RKO (cell line): ENCODE results near the gene KIAA0040.

Source experiments
- DNase-seq: peaks from one replicate; pipeline ENCODE4 v3.0.0-alpha.2; 2016; ENCODE audit warnings: low spot score

KIAA0040 gene

DNA sequence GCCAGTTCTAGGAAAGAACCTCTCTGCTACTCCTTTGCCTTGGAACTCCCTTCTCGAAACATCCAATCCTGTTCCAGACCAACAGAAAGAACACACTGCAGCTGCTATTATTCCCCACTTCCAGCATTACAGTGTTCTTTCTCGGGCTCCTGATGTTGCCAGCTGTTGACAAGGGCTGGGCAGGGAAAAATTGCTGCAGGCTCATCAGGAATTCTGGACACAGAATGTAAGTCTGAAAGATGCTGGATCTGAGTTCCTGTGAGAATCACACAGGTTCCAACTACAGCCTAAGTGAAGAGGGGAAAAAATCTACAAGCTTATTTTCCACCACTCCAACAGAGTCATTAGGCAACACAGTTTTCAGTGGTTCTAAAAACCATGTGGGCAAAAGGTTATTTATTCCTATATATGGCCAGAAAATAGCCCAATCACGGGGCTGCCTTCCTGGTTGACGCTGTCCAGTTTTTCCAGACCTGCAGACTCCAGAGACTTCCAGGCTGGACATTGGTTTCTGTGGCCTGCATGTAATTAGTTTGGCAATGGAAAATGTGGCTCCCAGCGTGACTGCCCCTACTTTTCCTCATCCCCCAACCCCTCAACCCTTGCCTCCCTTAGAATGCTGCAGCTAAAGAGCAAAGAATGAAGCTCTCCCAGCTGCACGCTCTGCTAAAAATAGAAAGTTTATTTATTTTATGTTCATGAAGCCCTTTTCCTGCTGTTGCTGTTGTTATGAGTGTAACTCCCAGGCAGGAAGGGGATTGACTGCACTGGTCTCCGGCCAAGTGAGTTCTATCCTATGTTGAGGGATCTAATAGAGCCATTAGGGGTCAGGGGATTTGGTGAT lies 8.3 kb upstream of the KIAA0040 start:
- DNase-seq = no peak

DNA sequence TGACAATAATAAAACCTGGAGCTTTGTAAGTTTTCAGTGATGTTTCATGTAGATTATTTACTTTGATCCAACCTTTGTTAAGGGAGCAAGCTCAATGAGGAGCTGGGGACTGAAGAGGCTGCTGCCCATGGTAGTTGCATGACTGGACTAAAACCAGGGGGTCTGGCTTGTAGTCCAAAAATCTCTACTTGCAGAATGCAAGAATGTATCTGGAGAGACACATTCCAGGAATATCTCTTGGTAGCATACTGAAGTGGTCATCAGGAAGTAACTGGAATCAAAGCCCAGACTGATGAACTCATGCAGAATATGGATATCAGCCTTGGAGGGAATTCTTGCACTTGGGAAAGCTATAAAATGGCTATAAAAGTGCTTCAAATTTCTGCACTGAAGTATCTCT lies 5.8 kb upstream of the KIAA0040 start:
- DNase-seq = no peak

DNA sequence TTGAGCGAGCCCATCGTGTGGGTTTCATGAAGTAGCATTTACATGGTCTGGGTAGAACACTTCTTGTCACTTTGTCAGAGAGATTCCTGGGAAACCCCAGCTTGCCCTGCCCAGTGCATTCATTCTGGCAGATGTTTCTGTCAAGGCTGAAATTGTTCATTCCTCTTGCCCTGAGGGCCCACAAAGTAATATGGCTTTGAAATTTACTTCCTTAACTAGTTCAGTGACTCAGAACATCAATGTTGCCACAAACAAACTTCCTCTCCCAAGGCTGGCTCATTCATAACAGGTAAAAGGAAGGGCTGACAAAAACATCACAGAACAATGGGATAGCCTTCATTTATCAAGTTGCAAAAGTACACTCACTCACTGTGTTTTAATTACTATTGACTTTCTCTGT lies 5.0 kb upstream of the KIAA0040 start:
- DNase-seq = no peak

DNA sequence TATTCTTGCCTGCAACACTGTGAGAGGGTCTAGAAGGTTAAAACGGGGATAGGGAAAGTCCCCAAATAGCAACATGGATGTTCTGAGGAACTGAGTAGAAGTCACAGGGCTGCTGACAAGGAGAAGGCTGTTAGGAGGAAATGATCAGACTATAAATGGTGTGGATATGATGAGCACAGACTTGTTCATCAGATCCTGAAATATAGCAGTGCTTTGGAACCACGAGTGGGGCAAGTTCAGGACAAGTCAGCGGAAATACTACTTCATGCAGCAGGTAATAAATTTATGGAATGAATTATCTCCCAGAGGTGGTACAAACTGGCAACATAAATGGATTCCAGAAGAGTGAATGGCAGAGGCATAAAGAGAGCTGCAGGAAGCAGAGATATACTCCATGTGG lies 3.2 kb upstream of the KIAA0040 start:
- no peak for DNase-seq

DNA sequence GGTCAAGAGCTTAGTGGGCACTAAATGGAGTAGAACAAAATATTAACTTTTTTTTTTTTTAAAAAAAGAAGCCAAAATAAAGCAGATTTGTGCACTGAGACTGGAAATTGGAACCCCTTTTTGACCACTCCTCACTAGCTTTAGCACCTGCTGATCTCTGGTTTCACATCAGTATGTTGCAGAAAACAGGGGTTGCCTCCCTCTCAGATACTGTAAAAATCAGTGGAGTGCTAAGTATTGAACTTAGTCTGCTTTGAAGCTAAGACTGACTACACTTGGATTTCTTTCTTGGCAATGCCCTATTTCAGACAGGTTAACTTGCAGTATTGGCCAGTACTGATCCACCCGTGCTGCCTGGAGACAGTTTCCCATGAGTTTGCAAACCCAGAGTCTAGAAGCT lies 2.7 kb upstream of the KIAA0040 start:
- DNase-seq = no peak

DNA sequence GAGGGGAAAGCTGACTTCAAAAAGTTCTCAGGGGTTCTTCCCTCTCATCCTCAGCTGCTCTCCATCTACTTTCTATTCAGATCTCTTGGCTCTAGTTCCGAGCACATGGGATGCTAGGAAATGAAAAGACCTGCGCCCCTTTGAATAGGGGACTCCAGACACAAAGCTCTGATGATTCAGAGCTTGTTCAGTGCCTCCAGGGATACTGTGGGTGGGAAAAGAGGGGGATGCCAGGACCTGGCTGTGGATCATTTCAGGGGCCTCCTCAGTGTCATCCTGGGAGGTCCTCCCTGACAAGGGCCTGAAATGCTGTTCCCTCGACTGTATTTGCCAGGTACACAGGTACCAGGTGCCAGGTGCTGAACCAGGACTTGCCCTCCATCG lies 943 bp upstream of the KIAA0040 start:
- DNase-seq = peak; percentile 15

DNA sequence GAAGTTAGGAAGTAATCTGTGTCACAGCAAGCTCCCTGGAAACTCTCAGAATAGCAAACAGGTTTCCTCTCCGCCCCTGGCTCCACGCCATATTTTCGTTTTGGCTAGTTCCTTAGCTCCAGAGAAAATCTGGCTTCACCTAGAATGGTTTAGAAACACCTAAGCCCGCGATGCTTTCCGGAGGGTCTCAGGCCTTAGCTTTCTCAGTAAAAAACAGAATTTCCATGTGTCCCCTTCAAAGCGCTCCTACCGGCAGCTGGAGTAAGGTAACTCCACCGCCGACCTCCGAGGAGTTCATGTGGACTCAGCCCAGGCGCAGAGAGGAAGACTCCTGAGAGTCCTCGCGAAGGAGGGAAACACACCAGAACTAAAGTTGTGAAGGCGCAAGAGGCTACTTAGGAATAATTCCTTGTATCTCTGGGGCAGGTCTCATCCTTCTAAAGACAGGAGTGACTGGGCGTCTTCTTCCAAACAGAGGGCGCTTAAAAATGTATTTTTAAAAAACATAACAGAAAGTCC lies 406 bp downstream of the KIAA0040 start:
- DNase-seq = peak; percentile 24

DNA sequence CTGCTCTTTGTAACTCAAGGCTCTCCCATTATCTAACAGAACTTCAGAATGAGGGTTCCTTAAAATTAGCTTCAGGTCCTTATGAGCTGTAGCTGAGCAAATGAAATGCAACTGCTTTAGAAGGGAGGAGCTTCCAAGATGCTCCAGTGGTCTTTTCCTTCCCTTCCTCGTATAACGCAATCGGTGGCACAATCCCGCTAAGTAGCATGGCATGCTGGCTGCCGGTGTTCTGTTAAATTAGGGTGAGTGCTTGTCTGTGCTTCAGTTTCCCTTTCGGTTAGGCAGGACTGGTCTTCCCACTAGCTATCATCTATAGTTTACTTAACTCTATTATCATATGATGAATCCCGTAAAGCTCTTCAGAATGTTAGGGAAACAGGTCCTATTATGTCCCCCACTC lies 917 bp downstream of the KIAA0040 start:
- peak; percentile 13 for DNase-seq

DNA sequence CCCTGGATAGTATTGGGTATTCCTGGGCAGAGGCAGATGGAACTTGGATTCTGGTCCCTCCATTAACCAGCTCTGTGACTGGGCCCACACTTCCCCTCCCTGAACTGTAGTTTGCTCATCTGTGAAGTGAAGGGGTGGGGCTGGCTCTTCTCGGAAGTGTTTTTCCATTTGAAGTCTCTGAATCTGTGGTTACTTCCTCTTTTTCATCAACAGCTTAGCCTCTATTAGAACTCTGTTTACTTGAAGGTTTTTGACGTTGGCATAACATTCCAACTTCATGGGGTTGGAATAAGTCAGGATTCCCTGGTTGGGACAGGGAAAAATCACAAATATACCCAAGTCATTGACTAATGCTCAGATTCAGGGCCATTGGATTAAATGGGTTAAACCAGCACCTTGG lies 3.6 kb downstream of the KIAA0040 start:
- DNase-seq = no peak

DNA sequence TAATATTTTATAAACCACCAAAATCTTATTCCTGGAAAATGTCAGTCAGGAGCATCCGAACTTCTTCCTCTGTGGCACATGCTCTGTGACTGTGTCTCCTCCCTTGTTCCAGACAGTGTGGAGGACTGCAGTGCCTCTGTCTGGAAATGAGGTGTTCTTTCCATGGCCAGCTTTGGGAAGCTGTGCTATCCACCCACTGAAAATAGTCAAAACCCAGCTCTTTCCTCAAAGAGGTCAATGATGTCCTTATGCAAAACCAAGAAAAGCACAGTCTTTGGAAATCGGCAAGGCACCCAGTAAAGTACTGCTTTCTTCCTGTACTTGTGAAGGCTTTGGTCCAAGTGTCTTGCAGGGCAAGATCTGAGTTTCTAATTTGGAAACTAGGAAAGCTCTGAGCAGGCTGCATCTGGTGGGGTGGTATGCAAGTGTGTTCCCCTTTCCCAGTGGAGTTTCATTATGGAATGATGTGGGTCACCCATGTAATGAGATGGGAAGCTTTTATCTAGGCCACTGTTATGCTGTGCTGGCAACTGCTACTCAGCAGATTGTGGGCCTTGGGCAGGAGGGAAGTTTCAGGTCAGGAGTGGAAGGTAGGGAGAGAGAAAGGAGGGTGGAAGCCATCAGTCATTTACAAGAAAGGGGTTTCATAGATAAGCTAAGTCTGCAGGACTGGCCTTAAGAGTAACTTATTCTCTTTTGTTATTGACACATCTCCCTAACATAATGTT lies 6.0 kb downstream of the KIAA0040 start:
- no peak for DNase-seq

DNA sequence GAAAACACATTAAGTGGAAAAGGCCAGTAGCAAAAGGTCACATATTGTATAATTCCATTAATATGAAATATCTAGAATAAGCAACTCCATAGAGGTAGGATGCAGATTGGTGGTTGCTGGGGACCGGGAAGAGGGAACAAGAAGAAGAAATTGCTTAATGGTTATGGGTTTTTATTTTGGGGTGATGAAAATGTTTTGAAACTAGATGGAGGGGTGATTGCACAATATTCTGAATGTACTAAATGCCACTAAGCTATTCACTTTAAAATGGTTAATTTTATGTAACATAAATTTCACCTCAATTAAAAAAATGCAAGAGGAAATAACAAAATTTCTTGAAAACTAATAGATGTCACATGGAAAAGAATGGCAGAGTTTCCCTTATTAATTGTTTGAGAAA lies 6.7 kb downstream of the KIAA0040 start:
- no peak for DNase-seq

DNA sequence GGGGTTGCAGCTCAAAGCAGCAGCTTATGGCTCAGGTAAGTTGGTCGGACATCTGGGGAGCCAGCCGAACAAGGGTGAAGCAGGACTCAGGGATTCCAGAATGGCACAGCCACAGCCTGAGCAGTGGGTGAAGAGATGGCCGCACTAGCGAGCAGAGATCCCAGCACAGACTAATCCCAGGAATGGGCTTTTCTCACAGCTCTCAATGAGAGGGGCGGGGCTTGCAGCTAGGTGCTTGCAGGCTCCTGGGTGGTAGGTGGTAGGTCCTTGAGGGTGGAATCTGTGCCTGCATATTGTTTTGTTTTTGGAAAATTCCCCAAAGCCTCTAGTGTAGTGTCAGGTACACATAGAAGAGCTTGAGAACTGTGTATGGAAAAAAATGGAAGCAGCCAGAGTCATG lies 9.0 kb downstream of the KIAA0040 start:
- DNase-seq = no peak

DNA sequence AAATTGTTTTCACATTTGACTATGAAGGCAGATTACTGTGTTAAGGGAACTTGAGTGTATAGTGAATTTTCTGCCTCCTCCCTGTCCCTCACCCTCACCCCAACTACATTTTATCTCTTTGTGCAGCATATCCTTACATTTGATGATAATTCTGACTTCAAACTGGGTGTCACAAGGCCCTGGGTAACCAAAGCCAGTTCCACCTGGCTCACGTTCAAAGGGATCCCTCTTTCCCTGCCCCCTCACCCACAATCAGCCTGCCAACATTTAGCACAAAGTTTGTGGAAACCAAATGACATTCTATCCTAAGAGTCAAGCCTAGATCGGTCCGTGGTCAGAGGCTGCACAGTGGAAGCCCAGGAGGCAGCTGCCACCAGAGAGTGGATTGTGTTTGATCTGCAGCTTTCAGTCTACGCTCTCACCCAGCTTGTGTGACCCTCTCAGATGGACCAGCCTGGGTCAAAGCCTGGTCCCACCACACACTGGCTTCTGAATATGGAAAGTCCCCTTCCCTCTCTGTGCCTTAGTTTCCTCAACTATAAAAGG lies 10.3 kb downstream of the KIAA0040 start:
- DNase-seq = no peak

DNA sequence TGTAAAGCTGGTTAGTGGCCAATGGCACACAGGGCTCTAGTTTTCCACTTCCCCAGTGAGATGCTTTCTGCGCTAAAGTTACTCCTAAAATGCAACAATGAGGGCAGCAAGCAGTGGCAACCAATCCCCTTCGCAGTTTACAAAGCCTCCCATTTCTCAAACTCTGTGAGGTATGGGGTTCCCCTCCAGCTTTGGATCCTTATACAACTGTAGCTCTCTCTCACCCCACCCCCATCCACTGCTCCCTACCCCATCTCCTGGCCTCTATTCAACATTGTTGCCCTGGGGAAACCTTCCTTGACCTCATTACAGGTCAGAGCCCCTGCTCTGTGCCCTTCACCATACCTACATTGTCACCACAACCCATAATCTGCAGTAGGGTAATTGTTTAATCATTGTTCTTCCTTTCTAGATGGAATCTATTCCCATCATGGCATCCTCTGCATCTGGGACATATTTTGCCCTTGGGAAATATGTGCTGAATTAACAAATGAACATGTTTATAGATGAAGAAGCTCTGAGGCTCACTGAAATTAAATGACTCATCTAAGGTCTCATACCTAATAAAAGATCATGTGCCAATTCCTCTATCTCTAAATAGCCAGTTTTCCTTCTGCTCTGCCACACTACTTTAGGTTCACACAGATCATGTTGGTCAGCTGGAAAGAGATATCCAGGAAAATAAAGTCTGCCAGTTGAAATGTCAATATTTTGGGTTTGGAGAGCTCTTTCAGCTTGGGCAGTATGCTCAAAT lies 12.6 kb downstream of the KIAA0040 start:
- DNase-seq = no peak

DNA sequence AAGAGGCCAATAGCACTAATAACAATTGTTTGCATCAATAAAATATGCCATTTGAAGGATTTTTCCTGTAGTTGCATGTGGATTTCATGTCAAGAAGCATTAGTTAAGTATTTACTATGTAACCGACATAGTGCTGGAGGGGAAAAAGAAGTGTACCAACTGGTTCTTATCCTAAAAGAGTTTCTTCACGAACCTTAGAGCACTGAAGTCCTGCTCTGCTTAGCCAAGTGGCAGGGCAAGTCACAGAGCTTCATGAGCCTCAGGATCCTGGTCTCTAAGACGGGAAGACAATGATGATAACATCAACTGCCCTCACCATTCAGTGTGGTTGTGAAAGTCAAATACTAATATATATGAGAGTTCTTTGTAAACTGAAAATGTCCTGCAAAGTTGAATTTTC lies 14.1 kb downstream of the KIAA0040 start:
- no peak for DNase-seq

DNA sequence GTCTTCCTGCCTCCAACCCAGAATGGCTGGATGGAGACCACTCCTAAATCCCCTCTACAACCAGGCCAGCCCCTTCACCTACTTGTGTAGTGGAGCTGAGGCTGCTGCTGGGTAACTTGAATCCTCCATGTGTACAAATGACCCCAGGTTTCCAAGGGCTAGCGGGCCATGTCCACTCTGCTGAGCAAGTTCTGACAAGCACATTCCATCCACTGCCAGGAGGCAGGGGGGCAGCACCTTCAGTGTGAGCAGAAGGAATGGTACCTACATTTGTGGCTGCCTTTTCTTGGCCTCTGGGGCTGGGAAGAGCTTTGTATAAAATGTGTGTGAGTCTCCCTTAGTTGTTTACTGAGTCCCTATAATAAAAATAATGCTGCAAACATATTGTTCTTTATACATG lies 14.5 kb downstream of the KIAA0040 start:
- no peak for DNase-seq

DNA sequence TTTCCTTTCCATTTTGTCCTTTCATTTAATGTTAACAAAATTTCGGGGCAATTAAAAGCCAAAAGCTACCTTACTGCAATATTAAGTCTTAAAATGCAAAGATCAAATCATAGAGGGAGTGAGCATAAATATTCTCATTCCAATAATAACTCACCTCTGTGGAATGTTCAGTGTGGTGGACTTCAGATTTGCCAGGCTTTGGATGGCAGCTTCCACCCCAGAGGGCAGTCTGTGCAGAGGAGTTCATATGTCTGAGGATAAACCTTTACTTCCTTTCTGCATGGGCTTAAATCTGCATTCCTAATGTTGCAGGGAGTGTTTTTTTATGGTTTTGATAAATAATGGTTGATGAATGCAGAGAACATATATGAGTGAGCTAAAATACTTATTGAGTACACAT lies 16.3 kb downstream of the KIAA0040 start:
- DNase-seq = no peak

DNA sequence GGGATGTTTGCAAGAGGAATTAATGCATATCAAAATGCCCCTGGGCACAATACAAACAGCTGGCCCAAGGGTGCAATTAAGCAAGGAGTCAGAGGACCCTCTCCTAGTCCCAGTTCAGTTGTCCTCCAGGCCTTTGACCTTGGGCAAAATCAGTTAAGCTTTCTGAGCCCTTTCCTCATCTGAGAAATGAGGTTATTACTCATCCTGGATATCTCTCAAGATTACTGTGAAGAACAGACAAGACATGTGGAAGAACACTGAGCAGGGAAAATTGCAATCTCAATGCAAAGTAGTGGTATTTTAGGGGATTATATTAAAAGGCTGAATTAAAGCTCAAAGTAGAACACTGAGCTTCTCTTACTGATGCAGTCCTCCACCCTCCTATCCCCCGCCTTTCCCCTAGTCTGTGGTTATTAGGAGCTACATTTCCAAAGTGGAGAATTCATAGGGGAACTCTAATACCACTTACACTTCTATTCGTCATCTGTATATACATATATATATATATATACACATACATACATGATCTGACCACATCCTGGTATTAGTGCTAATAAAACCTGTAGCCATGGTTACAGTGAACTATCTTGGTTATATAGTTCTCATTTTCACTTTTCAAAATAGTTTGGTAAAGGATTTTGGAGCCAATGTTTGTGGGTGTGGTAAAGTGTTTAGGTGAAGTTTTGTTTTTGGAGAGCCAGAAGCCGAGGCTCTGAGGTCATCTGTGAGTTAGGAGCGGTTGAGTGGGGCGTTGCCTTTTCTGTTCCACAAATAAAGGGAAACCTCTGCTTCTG lies 18.1 kb downstream of the KIAA0040 start:
- no peak for DNase-seq

DNA sequence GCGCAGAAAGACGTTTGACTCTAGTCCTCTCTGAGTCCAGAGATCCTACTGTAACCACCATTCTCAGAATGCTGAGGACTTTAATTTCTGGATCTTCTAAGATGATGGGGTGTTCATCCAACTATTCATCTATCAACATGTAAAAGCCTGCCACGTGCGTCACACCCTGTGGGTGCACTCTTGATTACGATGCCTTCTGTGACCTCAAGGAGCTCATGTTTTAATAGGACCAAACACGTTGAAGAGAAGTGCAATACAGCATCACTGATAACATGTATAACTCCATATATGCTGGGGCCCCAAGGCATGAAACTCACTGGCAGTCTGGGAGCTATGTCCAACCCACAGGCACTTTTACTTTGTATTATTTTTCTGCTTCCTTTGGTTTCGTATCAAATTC lies 19.0 kb downstream of the KIAA0040 start:
- no peak for DNase-seq

DNA sequence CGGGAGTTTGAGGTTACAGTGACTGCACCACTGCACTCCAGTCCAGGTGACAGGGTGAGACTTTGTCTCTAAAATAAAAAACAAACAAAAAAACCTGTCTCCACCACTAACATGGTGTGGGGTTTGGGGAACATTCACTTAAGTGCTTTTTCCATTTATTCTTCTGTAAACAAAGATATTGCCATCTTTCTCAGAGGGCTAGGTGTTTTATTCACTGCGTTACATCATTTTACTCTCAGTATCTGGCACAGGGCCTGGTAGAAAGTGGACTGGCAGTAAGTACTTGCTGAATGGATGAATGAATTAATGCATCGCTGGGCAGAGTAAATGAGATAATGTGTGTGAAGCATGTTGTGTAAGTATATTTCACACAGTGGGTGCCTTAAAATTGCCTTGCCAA lies 20.1 kb downstream of the KIAA0040 start:
- no peak for DNase-seq

DNA sequence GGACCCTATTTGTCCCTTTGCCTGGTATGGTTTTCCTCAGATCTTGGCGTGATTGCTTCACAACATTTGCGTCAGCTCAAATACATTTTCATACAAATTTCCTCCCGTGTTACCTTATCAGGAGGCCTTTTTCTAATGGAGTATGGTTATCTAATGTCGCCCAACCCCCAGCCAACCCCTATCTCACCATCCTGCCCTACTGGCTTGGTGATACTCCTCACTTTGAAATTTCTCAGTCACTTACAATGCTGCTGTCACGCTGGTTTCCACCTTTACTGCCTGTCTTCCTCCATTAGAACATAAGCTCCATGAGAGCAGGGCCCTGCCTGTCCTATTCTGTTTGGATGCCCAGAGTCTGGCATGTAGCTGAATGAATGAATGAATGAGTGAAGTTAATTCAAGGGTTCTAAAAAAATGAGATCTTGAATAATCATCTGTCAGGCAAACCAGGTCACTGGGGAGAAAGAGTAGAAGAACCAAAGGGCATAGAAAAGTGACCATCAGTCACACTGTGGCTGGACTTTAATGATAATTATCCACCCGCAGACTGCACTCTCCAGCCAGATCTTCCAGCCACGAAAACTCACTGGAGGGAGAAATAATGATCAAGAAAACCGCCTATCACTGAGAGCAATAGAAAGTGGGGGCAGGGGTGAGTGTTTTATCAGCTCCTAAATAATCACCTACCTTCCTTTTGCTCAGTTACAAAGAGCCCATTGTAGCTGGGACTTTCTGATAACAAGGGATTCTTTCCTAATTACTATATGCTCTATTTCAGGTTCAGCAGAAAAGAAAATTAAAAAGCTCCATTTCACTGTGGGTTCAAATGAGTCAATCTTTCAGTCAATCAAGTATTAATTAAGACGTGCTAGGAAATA lies 21.3 kb downstream of the KIAA0040 start:
- DNase-seq = no peak
